GM12878 (cell line): ENCODE results near the gene BUD23. TPM values are rescaled to one million over a fixed set of nuclear protein-coding genes. Genes with fewer than 3 reads are reported as not detected.
A peak's percentile ranks its signal among the peaks of the same experiment; 100 is the strongest.

Source experiments
- ATF3 ChIP-seq: IDR thresholded peaks from 2 replicates; pipeline ENCODE4 v1.6.1; 2011; ENCODE audit warnings: low read depth, mild to moderate bottlenecking, low read length, moderate library complexity, borderline replicate concordance; ENCODE audit errors: extremely low read depth
- CBFB ChIP-seq: IDR thresholded peaks from 2 replicates; pipeline ENCODE4 v1.6.1; 2016; ENCODE audit warnings: antibody characterized with exemption, low read depth
- CBX5 ChIP-seq: sonication (generic); IDR thresholded peaks from 2 replicates; pipeline ENCODE4 v1.6.1; 2016; ENCODE audit warnings: low read depth, moderate library complexity, mild to moderate bottlenecking, inconsistent platforms
- ELK1 ChIP-seq: IDR thresholded peaks from 2 replicates; pipeline ENCODE4 v1.6.1; 2012; ENCODE audit warnings: low read depth, low read length, improper control_type of control experiment
- FOS ChIP-seq: IDR thresholded peaks from 3 replicates; pipeline ENCODE4 v1.6.1; 2011; ENCODE audit warnings: borderline replicate concordance; ENCODE audit not compliant: insufficient read length; ENCODE audit errors: extremely low read depth
- NFYA ChIP-seq: IDR thresholded peaks from 2 replicates; pipeline ENCODE4 v1.6.1; 2011; ENCODE audit warnings: low read depth, mild to moderate bottlenecking, low read length, improper control_type of control experiment, borderline replicate concordance
- NR2C2 ChIP-seq: IDR thresholded peaks from 2 replicates; pipeline ENCODE4 v1.6.1; 2011; ENCODE audit warnings: borderline replicate concordance, low read depth; ENCODE audit not compliant: control insufficient read depth, insufficient read length
- NRF1 ChIP-seq: conservative IDR thresholded peaks from 2 replicates; pipeline ENCODE4 v1.6.1; 2011; ENCODE audit warnings: mild to moderate bottlenecking, low read depth, low read length, improper control_type of control experiment
- POLR2AphosphoS2 ChIP-seq: IDR thresholded peaks from 2 replicates; pipeline ENCODE4 v1.6.1; 2011; ENCODE audit warnings: low read depth, mild to moderate bottlenecking, low read length, improper control_type of control experiment, moderate library complexity
- PRDM15 ChIP-seq: fragments of 450-650 bp; formaldehyde crosslinking; IDR thresholded peaks from 2 replicates; pipeline ENCODE4 v1.4.0; 2020; ENCODE audit warnings: mild to moderate bottlenecking, moderate library complexity
- SREBF1 ChIP-seq: IDR thresholded peaks from 2 replicates; pipeline ENCODE4 v1.6.1; 2012; ENCODE audit warnings: mild to moderate bottlenecking, low read length
- SUPT20H ChIP-seq: IDR thresholded peaks from 2 replicates; pipeline ENCODE4 v1.6.1; 2011; ENCODE audit warnings: low read depth, mild to moderate bottlenecking, low read length, moderate library complexity, borderline replicate concordance; ENCODE audit not compliant: control insufficient read depth
- ZNF592 ChIP-seq: fragments of 450-650 bp; IDR thresholded peaks from 2 replicates; pipeline ENCODE4 v1.6.1; 2017; ENCODE audit warnings: mild to moderate bottlenecking, moderate library complexity
- polyA plus RNA-seq, 11 experiments: library from polyadenylated mRNA; depleted of rRNA in 4 of 11; unstranded in 6 of 11; stranded (reverse) in 5 of 11; fragments of >200 nt; fragmentation: Nextera tagmentation in 4 of 11; fragmentation: Illumina TruSeq in 1 of 11; extraction: Ambion mirVana in 4 of 11; extraction: Trizol in 1 of 11; gene quantifications; 1 replicate in 1 of 11; 2 replicates in 10 of 11; pipeline versions ENCODE4 v1.2.1 to v1.2.3, GENCODE V29; 2011 to 2016; ENCODE audit warnings: inconsistent platforms in 2 of 11, missing spikeins in 2 of 11, low read depth in 1 of 11
- total RNA-seq, 4 experiments: library from RNA; depleted of rRNA in 3 of 4; stranded (reverse); fragments of >200 nt in 3 of 4; fragmentation: Illumina TruSeq in 1 of 4; extraction: Trizol in 1 of 4; gene quantifications; 2 replicates each; pipeline versions ENCODE4 v1.2.1 to v1.2.3, GENCODE V29; 2013 to 2021

Gene BUD23
- total and polyA plus RNA-seq, 10 of the 15 experiments (the other 5 are each of a cell fraction or from before 2014, with no cell fraction given) = 36.4 to 138 (median 99.5) TPM

- TF ChIP-seq ATF3 (peak; percentile 78; the same call in 1 of the 2 replicates), CBX5 (0 out of 2 replicates have a peak, but pooled peaks have one; percentile 20), NR2C2 (no peak), SREBF1 (no peak), POLR2AphosphoS2 (no peak), NFYA (no peak; the same call in 1 of the 2 replicates), PRDM15 (CRISPR knock-in tag) (no peak), ZNF592 (no peak), ELK1 (no peak), SUPT20H (no peak), FOS (no peak), NRF1 (0 out of 2 replicates have a peak, but pooled peaks have one; percentile 8), CBFB (no peak)
Observed at GRCh38 chr7:73683056-73683787, at the start of gene BUD23, which contains the start of gene DNAJC30 (continued).
